HEK293 (cell line): ENCODE data around the gene ZMYM3.

Experiments used
- CTCF ChIA-PET: fragments of 350-600 bp; formaldehyde crosslinking; extraction: SDS; loops from one replicate; lab custom pipeline; 2021; ENCODE audit warnings: antibody characterized with exemption; lab: Yijun Ruan, JAX
- POLR2A ChIA-PET: fragments of 300-600 bp; formaldehyde crosslinking; extraction: SDS; loops from one replicate; lab custom pipeline; 2020; ENCODE audit warnings: antibody characterized with exemption, inconsistent platforms; lab: Yijun Ruan, JAX
- H3K27ac ChIP-seq: fragments of 200-500 bp; sonication (Bioruptor generic); 2 replicates; pipeline ENCODE4 v1.5.1; 2014; ENCODE audit warnings: low read depth, low read length, control low read depth, inconsistent platforms; ENCODE audit errors: extremely low read depth
- H3K36me3 ChIP-seq, 2 experiments: fragments of 200-500 bp in 1 of 2; sonication (Bioruptor generic) in 1 of 2; 1 replicate in 1 of 2; 2 replicates in 1 of 2; pipeline ENCODE4 v1.5.1; 2014 to 2017; ENCODE audit warnings: inconsistent platforms in 2 of 2, low read length in 2 of 2; ENCODE audit not compliant: control insufficient read depth in 2 of 2, insufficient read depth in 1 of 2
- H3K4me1 ChIP-seq: fragments of 200-500 bp; sonication (Bioruptor generic); 2 replicates; pipeline ENCODE4 v1.5.1; 2014; ENCODE audit warnings: mild to moderate bottlenecking, low read length, inconsistent platforms; ENCODE audit not compliant: control insufficient read depth, insufficient read depth
- H3K4me3 ChIP-seq: 2 replicates; pipeline ENCODE4 v1.5.1; 2011; ENCODE audit warnings: low read depth, mild to moderate bottlenecking, control low read depth, low read length, moderate library complexity
- H3K9me3 ChIP-seq: fragments of 200-500 bp; sonication (Bioruptor generic); 2 replicates; pipeline ENCODE4 v1.5.1; 2014; ENCODE audit warnings: low read depth, low read length, inconsistent platforms; ENCODE audit not compliant: control insufficient read depth, insufficient read depth
- BCL11A ChIP-seq: fragments of 450-650 bp; formaldehyde crosslinking; IDR thresholded peaks from 2 replicates; pipeline ENCODE4 v1.5.1; 2016; ENCODE audit warnings: low read depth, missing biosample characterization, missing genetic modification characterization
- BCL11B ChIP-seq: fragments of 450-650 bp; formaldehyde crosslinking; IDR thresholded peaks from 2 replicates; pipeline ENCODE4 v1.5.1; 2016; ENCODE audit warnings: low read depth, missing biosample characterization, missing genetic modification characterization
- IKZF3 ChIP-seq: fragments of 450-650 bp; IDR thresholded peaks from 2 replicates; pipeline ENCODE4 v1.5.0; 2018; ENCODE audit warnings: missing biosample characterization, mild to moderate bottlenecking, missing genetic modification characterization, moderate library complexity
- SCRT2 ChIP-seq: fragments of 450-650 bp; formaldehyde crosslinking; IDR thresholded peaks from 2 replicates; pipeline ENCODE4 v1.5.1; 2016; ENCODE audit warnings: missing biosample characterization, missing genetic modification characterization
- SP3 ChIP-seq: fragments of 450-650 bp; formaldehyde crosslinking; IDR thresholded peaks from 2 replicates; pipeline ENCODE4 v1.5.1; 2016; ENCODE audit warnings: missing biosample characterization, missing genetic modification characterization
- TCF7L2 ChIP-seq: IDR thresholded peaks from 2 replicates; pipeline ENCODE4 v1.6.1; 2011; ENCODE audit warnings: low read depth, mild to moderate bottlenecking, inconsistent platforms, low read length, moderate library complexity, borderline replicate concordance
- ZBTB21 ChIP-seq: fragments of 450-650 bp; formaldehyde crosslinking; IDR thresholded peaks from 2 replicates; pipeline ENCODE4 v1.5.1; 2017; ENCODE audit warnings: missing biosample characterization, missing genetic modification characterization
- ZBTB8A ChIP-seq: fragments of 450-650 bp; formaldehyde crosslinking; IDR thresholded peaks from 2 replicates; pipeline ENCODE4 v1.5.1; 2016; ENCODE audit warnings: missing biosample characterization, missing genetic modification characterization
- ZNF132 ChIP-seq: fragments of 450-650 bp; formaldehyde crosslinking; IDR thresholded peaks from 2 replicates; pipeline ENCODE4 v1.5.1; 2017; ENCODE audit warnings: missing biosample characterization, missing genetic modification characterization, borderline replicate concordance
- ZNF169 ChIP-seq: fragments of 450-650 bp; formaldehyde crosslinking; IDR thresholded peaks from 2 replicates; pipeline ENCODE4 v1.5.1; 2016; ENCODE audit warnings: missing biosample characterization, missing genetic modification characterization
- ZNF311 ChIP-seq: fragments of 450-650 bp; formaldehyde crosslinking; IDR thresholded peaks from 2 replicates; pipeline ENCODE4 v1.5.1; 2017; ENCODE audit warnings: missing biosample characterization, missing genetic modification characterization, borderline replicate concordance
- ZNF350 ChIP-seq: fragments of 450-650 bp; formaldehyde crosslinking; IDR thresholded peaks from 2 replicates; pipeline ENCODE4 v1.5.0; 2017; ENCODE audit warnings: missing biosample characterization, mild to moderate bottlenecking, missing genetic modification characterization
- ZNF354C ChIP-seq: fragments of 450-650 bp; formaldehyde crosslinking; IDR thresholded peaks from 2 replicates; pipeline ENCODE4 v1.5.1; 2016; ENCODE audit warnings: missing biosample characterization, missing genetic modification characterization, low read depth, borderline replicate concordance
- ZNF366 ChIP-seq: fragments of 450-650 bp; formaldehyde crosslinking; conservative IDR thresholded peaks from 2 replicates; pipeline ENCODE4 v1.5.1; 2016; ENCODE audit warnings: missing biosample characterization, missing genetic modification characterization
- ZNF394 ChIP-seq: fragments of 450-650 bp; formaldehyde crosslinking; IDR thresholded peaks from 2 replicates; pipeline ENCODE4 v1.5.1; 2016; ENCODE audit warnings: missing biosample characterization, missing genetic modification characterization, mild to moderate bottlenecking, moderate library complexity, borderline replicate concordance
- ZNF416 ChIP-seq: fragments of 450-650 bp; formaldehyde crosslinking; IDR thresholded peaks from 2 replicates; pipeline ENCODE4 v1.5.1; 2016; ENCODE audit warnings: missing biosample characterization, missing genetic modification characterization
- ZNF48 ChIP-seq: fragments of 450-650 bp; formaldehyde crosslinking; IDR thresholded peaks from 2 replicates; pipeline ENCODE4 v1.5.1; 2016; ENCODE audit warnings: missing biosample characterization, missing genetic modification characterization
- ZNF529 ChIP-seq: fragments of 450-650 bp; formaldehyde crosslinking; IDR thresholded peaks from 2 replicates; pipeline ENCODE4 v1.5.1; 2017; ENCODE audit warnings: missing genetic modification characterization, missing biosample characterization; ENCODE audit not compliant: insufficient replicate concordance
- ZNF530 ChIP-seq: fragments of 450-650 bp; formaldehyde crosslinking; IDR thresholded peaks from 2 replicates; pipeline ENCODE4 v1.5.1; 2016; ENCODE audit warnings: low read depth, missing biosample characterization, missing genetic modification characterization
- ZNF561 ChIP-seq: fragments of 450-650 bp; IDR thresholded peaks from 2 replicates; pipeline ENCODE4 v1.5.1; 2018; ENCODE audit warnings: missing biosample characterization, missing genetic modification characterization, borderline replicate concordance
- ZNF585B ChIP-seq: fragments of 450-650 bp; formaldehyde crosslinking; IDR thresholded peaks from 2 replicates; pipeline ENCODE4 v1.5.1; 2016; ENCODE audit warnings: missing biosample characterization, missing genetic modification characterization
- ZNF610 ChIP-seq: fragments of 450-650 bp; formaldehyde crosslinking; IDR thresholded peaks from 2 replicates; pipeline ENCODE4 v1.5.1; 2016; ENCODE audit warnings: missing biosample characterization, missing genetic modification characterization, borderline replicate concordance
- ZNF701 ChIP-seq: fragments of 450-650 bp; formaldehyde crosslinking; IDR thresholded peaks from 2 replicates; pipeline ENCODE4 v1.5.1; 2016; ENCODE audit warnings: missing biosample characterization, missing genetic modification characterization
- ZSCAN16 ChIP-seq: fragments of 450-650 bp; formaldehyde crosslinking; IDR thresholded peaks from 2 replicates; pipeline ENCODE4 v1.5.1; 2016; ENCODE audit warnings: missing biosample characterization, missing genetic modification characterization
- TF ChIP-seq, protein P1 (sequence below): fragments of 450-650 bp; formaldehyde crosslinking; IDR thresholded peaks from 2 replicates; pipeline ENCODE4 v1.5.1; 2016; ENCODE audit warnings: missing biosample characterization, missing genetic modification characterization
- TF ChIP-seq, protein P2 (sequence below): fragments of 450-650 bp; formaldehyde crosslinking; IDR thresholded peaks from 2 replicates; pipeline ENCODE4 v1.5.1; 2016; ENCODE audit warnings: missing biosample characterization, missing genetic modification characterization
- TF ChIP-seq, protein P3 (sequence below): fragments of 450-650 bp; formaldehyde crosslinking; IDR thresholded peaks from 2 replicates; pipeline ENCODE4 v1.5.1; 2016; ENCODE audit warnings: missing biosample characterization, missing genetic modification characterization

ZMYM3 gene

DNA sequence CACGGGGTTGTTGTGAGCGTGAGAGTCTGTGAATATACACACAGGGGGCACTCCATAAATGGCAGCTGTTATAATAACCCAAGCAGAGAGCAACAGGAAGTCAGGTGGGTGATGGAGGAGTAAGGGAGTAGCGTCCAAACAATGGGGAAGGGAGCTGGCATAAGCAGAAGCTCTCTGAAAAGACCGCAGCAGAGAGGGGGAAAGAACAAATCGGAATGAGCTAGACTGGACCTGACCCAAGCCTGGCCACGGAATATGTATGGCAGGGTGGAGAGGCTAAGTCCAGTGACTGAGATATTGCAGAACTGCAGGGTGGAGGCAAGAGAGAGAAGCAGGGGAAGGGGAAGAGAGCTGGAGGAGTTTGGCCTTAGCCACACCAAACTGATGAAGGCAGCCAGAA, 37.5 kb downstream of the ZMYM3 start:
- H3K4me1 ChIP-seq, result no peaks in the 10 kb centered on the region
- H3K27ac ChIP-seq, result no peak overlapping the region
- no peak overlapping the region for H3K4me3 ChIP-seq
- ChIA-PET POLR2A (interaction anchor here (0.6 kb wide), 1 partner anchor 14 kb away, joined by 3 read pairs; no protein-coding TSS in a partner anchor), CTCF (interaction anchor here (0.6 kb wide), 2 partner anchors 54 to 799 kb away, joined by 3 read pairs; no protein-coding TSS in a partner anchor)
- no peaks in the 10 kb centered on the region for H3K36me3 ChIP-seq
- H3K9me3 ChIP-seq, result no peaks in the 10 kb centered on the region
- TF ChIP-seq ZNF48 (tag by site-specific recombination) (no peak), ZNF701 (tag by site-specific recombination) (no peak), ZNF132 (tag by site-specific recombination) (no peak), ZNF394 (tag by site-specific recombination) (no peak), BCL11A (tag by site-specific recombination) (no peak), ZNF561 (tag by site-specific recombination) (no peak), ZNF366 (no peak), ZNF350 (tag by site-specific recombination) (no peak), SP3 (no peak), ZNF530 (tag by site-specific recombination) (no peak), TCF7L2 (no peak), ZBTB8A (tag by site-specific recombination) (no peak), ZNF585B (no peak), SCRT2 (no peak), ZSCAN16 (tag by site-specific recombination) (no peak), ZNF610 (tag by site-specific recombination) (no peak)
- TF ChIP-seq, protein P1, sequence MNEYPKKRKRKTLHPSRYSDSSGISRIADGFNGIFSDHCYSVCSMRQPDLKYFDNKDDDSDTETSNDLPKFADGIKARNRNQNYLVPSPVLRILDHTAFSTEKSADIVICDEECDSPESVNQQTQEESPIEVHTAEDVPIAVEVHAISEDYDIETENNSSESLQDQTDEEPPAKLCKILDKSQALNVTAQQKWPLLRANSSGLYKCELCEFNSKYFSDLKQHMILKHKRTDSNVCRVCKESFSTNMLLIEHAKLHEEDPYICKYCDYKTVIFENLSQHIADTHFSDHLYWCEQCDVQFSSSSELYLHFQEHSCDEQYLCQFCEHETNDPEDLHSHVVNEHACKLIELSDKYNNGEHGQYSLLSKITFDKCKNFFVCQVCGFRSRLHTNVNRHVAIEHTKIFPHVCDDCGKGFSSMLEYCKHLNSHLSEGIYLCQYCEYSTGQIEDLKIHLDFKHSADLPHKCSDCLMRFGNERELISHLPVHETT, result no peak

DNA sequence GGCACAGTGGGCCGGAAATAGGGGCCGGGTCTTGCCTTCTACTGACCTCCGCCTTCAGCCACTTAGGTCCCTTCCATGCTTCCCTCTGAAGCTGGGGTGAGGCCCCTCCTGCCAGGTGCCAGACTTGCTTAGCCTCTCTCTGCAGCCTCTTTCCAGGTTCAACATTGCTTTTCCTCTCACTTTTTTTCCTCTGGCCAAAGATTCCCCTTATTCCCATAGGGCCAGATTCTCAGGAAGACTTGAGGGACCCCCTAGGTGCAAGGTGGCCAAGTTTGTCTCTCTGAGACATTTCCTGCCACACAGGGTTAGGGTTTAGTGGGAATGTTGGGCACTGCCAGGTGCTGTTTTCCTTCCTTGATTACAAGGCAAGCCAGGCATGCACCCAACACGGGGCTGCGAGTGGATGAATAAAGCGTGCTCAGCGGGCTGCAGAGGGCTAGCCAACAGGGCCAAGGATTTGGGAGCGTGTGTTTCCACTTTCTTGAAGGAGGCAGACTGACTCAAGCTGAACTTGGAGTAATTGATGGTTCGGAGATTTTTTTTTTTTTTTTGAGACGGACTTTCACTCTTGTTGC, 38.5 kb downstream of the ZMYM3 start:
- CTCF ChIA-PET, result interaction anchor here (0.6 kb wide), 1 partner anchor 250 kb away, joined by 4 read pairs; no protein-coding TSS in a partner anchor
- H3K36me3 ChIP-seq, result no peaks in the 10 kb centered on the region
- H3K4me1 ChIP-seq, result no peaks in the 10 kb centered on the region
- POLR2A ChIA-PET, result interaction anchor here (0.6 to 0.7 kb wide), 2 partner anchors 185 to 320 kb away, joined by 3 to 4 read pairs; no protein-coding TSS in a partner anchor
- TF ChIP-seq, protein P2, sequence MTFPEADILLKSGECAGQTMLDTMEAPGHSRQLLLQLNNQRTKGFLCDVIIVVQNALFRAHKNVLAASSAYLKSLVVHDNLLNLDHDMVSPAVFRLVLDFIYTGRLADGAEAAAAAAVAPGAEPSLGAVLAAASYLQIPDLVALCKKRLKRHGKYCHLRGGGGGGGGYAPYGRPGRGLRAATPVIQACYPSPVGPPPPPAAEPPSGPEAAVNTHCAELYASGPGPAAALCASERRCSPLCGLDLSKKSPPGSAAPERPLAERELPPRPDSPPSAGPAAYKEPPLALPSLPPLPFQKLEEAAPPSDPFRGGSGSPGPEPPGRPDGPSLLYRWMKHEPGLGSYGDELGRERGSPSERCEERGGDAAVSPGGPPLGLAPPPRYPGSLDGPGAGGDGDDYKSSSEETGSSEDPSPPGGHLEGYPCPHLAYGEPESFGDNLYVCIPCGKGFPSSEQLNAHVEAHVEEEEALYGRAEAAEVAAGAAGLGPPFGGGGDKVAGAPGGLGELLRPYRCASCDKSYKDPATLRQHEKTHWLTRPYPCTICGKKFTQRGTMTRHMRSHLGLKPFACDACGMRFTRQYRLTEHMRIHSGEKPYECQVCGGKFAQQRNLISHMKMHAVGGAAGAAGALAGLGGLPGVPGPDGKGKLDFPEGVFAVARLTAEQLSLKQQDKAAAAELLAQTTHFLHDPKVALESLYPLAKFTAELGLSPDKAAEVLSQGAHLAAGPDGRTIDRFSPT, result no peak
- TF ChIP-seq ZBTB21 (tag by site-specific recombination), result no peak
- no peak for TF ChIP-seq ZNF529 (tag by site-specific recombination)
- no peak for TF ChIP-seq ZNF416 (tag by site-specific recombination)
- no peak for TF ChIP-seq SP3
- no peak for TF ChIP-seq ZNF311 (tag by site-specific recombination)
- TF ChIP-seq, protein P3, sequence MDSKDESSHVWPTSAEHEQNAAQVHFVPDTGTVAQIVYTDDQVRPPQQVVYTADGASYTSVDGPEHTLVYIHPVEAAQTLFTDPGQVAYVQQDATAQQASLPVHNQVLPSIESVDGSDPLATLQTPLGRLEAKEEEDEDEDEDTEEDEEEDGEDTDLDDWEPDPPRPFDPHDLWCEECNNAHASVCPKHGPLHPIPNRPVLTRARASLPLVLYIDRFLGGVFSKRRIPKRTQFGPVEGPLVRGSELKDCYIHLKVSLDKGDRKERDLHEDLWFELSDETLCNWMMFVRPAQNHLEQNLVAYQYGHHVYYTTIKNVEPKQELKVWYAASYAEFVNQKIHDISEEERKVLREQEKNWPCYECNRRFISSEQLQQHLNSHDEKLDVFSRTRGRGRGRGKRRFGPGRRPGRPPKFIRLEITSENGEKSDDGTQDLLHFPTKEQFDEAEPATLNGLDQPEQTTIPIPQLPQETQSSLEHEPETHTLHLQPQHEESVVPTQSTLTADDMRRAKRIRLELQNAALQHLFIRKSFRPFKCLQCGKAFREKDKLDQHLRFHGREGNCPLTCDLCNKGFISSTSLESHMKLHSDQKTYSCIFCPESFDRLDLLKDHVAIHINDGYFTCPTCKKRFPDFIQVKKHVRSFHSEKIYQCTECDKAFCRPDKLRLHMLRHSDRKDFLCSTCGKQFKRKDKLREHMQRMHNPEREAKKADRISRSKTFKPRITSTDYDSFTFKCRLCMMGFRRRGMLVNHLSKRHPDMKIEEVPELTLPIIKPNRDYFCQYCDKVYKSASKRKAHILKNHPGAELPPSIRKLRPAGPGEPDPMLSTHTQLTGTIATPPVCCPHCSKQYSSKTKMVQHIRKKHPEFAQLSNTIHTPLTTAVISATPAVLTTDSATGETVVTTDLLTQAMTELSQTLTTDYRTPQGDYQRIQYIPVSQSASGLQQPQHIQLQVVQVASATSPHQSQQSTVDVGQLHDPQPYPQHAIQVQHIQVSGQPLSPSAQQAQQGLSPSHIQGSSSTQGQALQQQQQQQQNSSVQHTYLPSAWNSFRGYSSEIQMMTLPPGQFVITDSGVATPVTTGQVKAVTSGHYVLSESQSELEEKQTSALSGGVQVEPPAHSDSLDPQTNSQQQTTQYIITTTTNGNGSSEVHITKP (tag by site-specific recombination), result no peak
- TF ChIP-seq ZNF169 (tag by site-specific recombination), result no peak
- TF ChIP-seq BCL11B (tag by site-specific recombination), result no peak
- TF ChIP-seq ZNF354C (tag by site-specific recombination), result no peak
- TF ChIP-seq IKZF3 (tag by site-specific recombination), result no peak
- no peaks in the 10 kb centered on the region for H3K9me3 ChIP-seq
- H3K4me3 ChIP-seq, result no peak overlapping the region
- no peak overlapping the region for H3K27ac ChIP-seq
